ENCODE measurements around the gene NPM1. TPM values are rescaled to one million over a fixed set of nuclear protein-coding genes. Genes with fewer than 3 reads are reported as not detected.
A peak's percentile ranks its signal among the peaks of the same experiment; 100 is the strongest.

NPM1 gene
- total RNA-seq, 1 experiment from 2014 or later = 3,122 TPM

DNA sequence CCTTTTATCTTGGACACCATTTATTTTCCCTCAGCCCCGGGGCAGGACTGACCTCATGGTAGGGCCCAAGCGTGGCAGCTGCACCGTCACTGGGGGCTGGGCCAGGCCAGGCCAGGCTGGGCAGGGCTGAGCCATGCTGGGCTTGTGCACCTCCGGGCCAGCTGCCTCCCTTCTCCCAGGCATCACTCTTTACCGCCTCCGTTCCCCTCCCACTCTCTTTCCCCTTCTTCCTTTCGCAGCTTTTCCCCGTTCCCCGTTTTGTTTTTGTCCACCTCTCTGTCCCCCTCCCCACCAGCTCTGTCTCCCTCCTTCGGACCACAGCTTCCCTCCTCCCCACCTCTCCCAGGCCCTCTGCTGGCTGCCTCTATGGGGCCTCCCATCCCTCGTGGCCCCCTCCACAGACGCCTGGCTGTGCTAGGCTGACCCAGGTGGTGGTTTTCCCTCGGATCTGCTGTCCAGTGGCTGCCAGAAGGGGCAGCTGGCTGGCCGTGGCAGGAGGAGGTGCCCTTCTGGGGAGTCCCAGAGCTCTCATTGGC is 49.7 kb downstream of the NPM1 start:
- H3K23ac ChIP-seq (ENCODE audit: insufficient read length, low read depth, low read length) = no peak overlapping the region
- Mint-ChIP-seq H3K4me1 (peaks cover 33 to 48% of the 10 kb centered on the region in 2 experiments), H3K27ac (no peak overlapping the region), H3K4me3 (no peak overlapping the region), H3K36me3 (ENCODE audit: insufficient read depth in 1 of 3, low read depth in 3 of 3) (peaks cover 0 to 3% (median 0%) of the 10 kb centered on the region in 3 experiments; a peak in 2 of 7 replicates), H3K27me3 (ENCODE audit: low read depth) (peaks cover 6% of the 10 kb centered on the region), H3K9me3 (no peaks in the 10 kb centered on the region)
- TF ChIP-seq, protein P1, sequence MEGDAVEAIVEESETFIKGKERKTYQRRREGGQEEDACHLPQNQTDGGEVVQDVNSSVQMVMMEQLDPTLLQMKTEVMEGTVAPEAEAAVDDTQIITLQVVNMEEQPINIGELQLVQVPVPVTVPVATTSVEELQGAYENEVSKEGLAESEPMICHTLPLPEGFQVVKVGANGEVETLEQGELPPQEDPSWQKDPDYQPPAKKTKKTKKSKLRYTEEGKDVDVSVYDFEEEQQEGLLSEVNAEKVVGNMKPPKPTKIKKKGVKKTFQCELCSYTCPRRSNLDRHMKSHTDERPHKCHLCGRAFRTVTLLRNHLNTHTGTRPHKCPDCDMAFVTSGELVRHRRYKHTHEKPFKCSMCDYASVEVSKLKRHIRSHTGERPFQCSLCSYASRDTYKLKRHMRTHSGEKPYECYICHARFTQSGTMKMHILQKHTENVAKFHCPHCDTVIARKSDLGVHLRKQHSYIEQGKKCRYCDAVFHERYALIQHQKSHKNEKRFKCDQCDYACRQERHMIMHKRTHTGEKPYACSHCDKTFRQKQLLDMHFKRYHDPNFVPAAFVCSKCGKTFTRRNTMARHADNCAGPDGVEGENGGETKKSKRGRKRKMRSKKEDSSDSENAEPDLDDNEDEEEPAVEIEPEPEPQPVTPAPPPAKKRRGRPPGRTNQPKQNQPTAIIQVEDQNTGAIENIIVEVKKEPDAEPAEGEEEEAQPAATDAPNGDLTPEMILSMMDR (conservative IDR thresholded peaks at IDR 0.05) = peak; percentile 17; the same call in 1 of the 3 replicates
- no peak overlapping the region for H3K18ac ChIP-seq (ENCODE audit: insufficient read length, low read depth, low read length)
- no peak overlapping the region for H4K8ac ChIP-seq (replicated peaks; ENCODE audit: insufficient read length, low read depth, low read length)
- H3K9me3 ChIP-seq (ENCODE audit: control insufficient read depth, low read depth, low read length) = no peaks in the 10 kb centered on the region
- no peaks in the 10 kb centered on the region for H3K23me2 ChIP-seq (ENCODE audit: insufficient read length, low read depth, low read length, poor library complexity, severe bottlenecking)
- no peaks in the 10 kb centered on the region for H3K79me2 ChIP-seq (ENCODE audit: insufficient read depth, low read length)
- H3K27ac ChIP-seq (ENCODE audit: insufficient read length, low read depth, low read length) = no peak overlapping the region
- H4K5ac ChIP-seq (ENCODE audit: insufficient read length, low read depth, low read length) = no peak overlapping the region
- no peak overlapping the region for H3T11ph ChIP-seq (ENCODE audit: low read length)
- no peaks in the 10 kb centered on the region for H3K27me3 ChIP-seq (ENCODE audit: insufficient read depth, low read length)
- H2AK5ac ChIP-seq (ENCODE audit: insufficient read length, low read length) = no peak overlapping the region
- H3K14ac ChIP-seq (ENCODE audit: insufficient read depth, low read length) = no peak overlapping the region; the same call in 1 of the 2 replicates
- H3K9ac ChIP-seq (ENCODE audit: extremely low read depth, insufficient read length, low read length) = no peak overlapping the region
- no peak overlapping the region for H2BK5ac ChIP-seq (ENCODE audit: insufficient read length, low read length)
- no peak overlapping the region for H4K91ac ChIP-seq (ENCODE audit: insufficient read length, low read depth, low read length)
- H3K4ac ChIP-seq (ENCODE audit: low read depth, low read length) = no peak overlapping the region
- H2AFZ ChIP-seq (ENCODE audit: low read length) = no peak overlapping the region
- H3K4me1 ChIP-seq (ENCODE audit: insufficient read depth, low read length) = peaks cover 10% of the 10 kb centered on the region; the same call in 1 of the 2 replicates
- no peaks in the 10 kb centered on the region for H3K79me1 ChIP-seq (ENCODE audit: insufficient read depth, low read depth, low read length, poor library complexity, severe bottlenecking)
- no peak overlapping the region for H2BK12ac ChIP-seq (ENCODE audit: insufficient read length, low read depth, low read length)
- no CpG with 5 or more reads among the region's 14 CpGs for WGBS (ENCODE audit: extremely low coverage, insufficient read length, low lambda C conversion rate)
- H3K56ac ChIP-seq (ENCODE audit: insufficient read length, low read depth, low read length) = no peak overlapping the region
- no peak overlapping the region for H2BK120ac ChIP-seq (ENCODE audit: low read depth, low read length, poor library complexity, severe bottlenecking)
- DNase-seq = peak; percentile 53
- H2BK15ac ChIP-seq (ENCODE audit: low read depth, low read length) = no peak overlapping the region
- no peak overlapping the region for H3K4me2 ChIP-seq (ENCODE audit: insufficient read depth, insufficient read length, low read length)
- H4K20me1 ChIP-seq (ENCODE audit: control insufficient read depth, insufficient read depth, insufficient read length) = no peaks in the 10 kb centered on the region
- H2BK20ac ChIP-seq (ENCODE audit: low read depth, low read length, poor library complexity, severe bottlenecking) = no peak overlapping the region
